ENCODE results near the gene HSPA1L.
"Not testable (repeated sequence)": the region's sequence is repeated elsewhere in the genome, so short reads cannot be mapped to it uniquely, and the experiment has no call there.

Gene HSPA1L

GRCh38 chr6:31815025-31815838, at the start of gene HSPA1L, which contains the start of gene HSPA1A:
HSPA1L (minus strand) TSS chr6:31815283; CDS start chr6:31811972, 3,311 bp downstream.
HSPA1A (plus strand) TSS chr6:31815543; CDS start chr6:31815757, 214 bp downstream.
- no peak for DNase-seq (ENCODE audit: low spot score)

DNA sequence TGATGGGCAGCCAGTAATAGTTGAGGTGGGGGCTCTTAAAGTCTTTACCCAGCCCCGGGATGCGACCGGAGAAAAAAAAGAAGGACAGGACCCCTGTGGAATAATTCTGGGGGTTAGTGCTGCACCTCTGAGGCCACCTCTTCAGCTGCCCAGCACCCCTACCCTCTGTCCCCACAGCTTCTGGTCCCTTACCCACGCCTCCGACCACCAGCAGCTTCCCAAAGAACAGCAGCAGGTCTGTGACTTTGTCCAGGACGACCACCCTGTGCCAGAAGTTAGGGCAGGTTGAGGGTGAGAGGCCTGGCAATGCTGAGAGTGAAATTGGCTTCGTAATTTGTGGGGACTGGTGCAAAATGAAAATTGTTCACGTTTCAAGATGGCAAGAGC, 49.7 kb upstream of the HSPA1L start:
- DNase-seq (ENCODE audit: low spot score), result no peak

GRCh38 chr6:31864123-31864562, 49.1 kb upstream of the HSPA1L start:
- DNase-seq (ENCODE audit: low spot score), result not testable (repeated sequence)

GRCh38 chr6:31862344-31863235, 47.5 kb upstream of the HSPA1L start, which contains the start of gene NEU1:
NEU1 (minus strand) TSS chr6:31862821; CDS start chr6:31862776, 45 bp downstream.
- peak; percentile 100 for DNase-seq (ENCODE audit: low spot score)

DNA sequence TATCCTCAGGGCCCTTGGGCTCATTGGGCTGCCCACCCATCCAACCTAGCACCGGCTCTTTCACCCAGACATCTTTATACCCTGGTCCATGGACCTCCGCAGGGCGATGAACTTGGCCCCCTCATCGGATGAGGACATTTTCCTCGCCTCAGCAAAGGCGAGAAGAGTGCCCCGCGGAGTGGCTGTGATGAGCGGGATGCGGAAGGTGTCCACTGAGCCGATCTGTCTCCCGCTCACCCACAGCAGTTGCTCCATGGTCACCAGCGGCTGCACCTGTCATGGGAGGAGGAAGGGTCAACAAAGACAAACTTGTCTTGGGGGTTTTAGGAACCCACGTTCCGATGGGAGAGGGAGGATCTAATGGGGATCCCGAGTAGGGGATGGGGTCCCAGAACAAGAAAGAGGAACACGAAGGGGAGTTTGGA, 46.8 kb upstream of the HSPA1L start:
- DNase-seq (ENCODE audit: low spot score), result no peak

GRCh38 chr6:31861150-31861549, 46.1 kb upstream of the HSPA1L start:
- no peak for DNase-seq (ENCODE audit: low spot score)

DNA sequence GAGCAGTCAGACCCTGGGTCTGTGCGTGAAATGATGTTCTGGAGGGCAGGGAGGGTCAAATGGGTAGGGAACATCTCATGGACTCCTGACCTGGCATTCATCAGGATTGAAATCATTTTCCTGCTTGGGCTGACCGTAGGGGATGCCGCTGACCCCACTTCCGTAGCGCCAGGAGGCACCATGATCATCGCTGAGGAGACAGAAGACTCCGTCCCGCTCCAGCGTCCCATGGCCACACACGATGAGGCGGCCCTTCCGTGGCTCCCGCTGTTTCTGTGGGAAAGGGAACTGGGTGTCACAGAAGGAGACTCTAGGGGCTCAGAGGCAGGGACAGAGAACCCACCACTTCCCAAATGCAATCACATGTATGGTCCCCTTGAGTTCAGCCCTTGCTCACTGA, 45.3 kb upstream of the HSPA1L start:
- no peak for DNase-seq (ENCODE audit: low spot score)

DNA sequence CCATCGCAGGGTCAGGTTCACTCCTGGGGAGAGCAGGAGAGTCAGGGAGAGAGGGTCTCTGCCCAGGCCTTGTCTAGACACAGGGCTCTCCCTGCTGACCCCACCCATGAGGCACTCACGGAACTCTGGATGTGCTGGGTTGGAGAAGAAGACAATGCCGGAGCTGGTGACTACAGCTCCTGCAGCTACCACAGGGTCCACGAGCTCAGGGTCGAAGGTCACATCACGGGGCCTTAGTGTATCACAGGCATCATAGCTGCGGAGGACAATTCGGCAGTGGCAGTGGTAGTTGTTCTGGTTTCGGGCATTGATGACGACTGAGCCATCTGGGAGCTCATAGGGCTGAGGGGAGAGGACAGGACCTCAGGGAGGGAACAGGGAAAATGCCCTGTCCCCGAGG, 44.8 kb upstream of the HSPA1L start:
- DNase-seq (ENCODE audit: low spot score), result no peak

GRCh38 chr6:31858707-31859106, 43.6 kb upstream of the HSPA1L start:
- no peak for DNase-seq (ENCODE audit: low spot score)

- DNase-seq (ENCODE audit: low spot score), result not testable (repeated sequence)
These were observed 42.7 kb upstream of the HSPA1L start for GRCh38 chr6:31857774-31858173.

- DNase-seq (ENCODE audit: low spot score), result not testable (repeated sequence)
These were observed 37.1 kb upstream of the HSPA1L start for GRCh38 chr6:31851980-31852718.

- DNase-seq (ENCODE audit: low spot score), result no peak
These were observed 36.4 kb upstream of the HSPA1L start for GRCh38 chr6:31851485-31851832.

GRCh38 chr6:31850765-31851484, 35.8 kb upstream of the HSPA1L start:
- no peak for DNase-seq (ENCODE audit: low spot score)

DNA sequence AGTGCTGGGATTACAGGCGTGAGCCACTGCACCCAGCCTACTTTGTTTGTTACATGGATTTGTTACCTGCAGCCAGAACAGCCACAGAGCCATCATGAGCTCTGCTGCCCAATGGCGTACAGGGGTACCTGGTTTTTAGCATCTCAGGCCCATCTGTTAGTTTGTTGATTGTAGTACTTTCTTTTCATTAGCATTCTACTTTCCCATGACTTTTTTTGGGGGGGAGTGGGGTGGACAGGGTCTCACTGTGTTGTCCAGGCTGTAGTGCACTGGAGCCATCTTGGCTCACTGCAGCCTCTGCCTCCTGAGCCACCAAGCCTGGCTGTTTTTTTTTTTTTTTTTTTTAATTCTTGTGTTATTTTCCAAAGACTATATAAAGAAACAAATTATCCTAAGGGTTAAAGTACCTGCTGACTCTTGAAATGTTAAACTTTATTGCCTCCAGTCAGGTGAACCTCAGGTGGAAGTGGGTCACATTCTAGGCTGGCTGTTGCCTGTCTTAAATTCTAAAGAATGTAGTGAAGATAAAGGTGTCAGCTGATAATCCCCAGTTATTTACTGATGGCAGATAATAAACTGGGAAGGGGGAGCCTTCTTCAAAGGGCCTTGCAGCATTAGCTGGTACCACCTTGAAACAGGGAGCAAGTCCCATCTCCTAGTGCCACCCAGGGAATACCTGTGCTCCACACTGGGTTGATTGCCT, 32.3 kb upstream of the HSPA1L start:
- no peak for DNase-seq (ENCODE audit: low spot score)

GRCh38 chr6:31844507-31844906, 29.4 kb upstream of the HSPA1L start:
- DNase-seq (ENCODE audit: low spot score), result no peak

- no peak for DNase-seq (ENCODE audit: low spot score)
These were observed 27.0 kb upstream of the HSPA1L start for GRCh38 chr6:31842053-31842452.

DNA sequence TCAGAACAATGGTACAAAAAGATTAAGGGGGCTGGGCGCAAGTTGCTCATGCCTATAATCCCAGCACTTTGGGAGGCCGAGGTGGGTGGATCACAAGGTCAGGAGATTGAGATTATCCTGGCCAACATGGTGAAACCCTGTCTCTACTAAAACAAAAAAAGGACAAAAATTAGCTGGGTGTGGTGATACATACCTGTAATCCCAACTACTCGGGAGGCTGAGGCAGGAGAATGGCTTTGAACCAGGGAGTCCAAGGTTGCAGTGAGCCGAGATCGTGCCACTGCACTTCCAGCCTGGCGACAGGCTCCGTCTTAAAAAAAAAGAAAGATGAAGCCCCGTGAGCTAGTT, 24.7 kb upstream of the HSPA1L start:
- DNase-seq (ENCODE audit: low spot score), result not testable (repeated sequence)

DNA sequence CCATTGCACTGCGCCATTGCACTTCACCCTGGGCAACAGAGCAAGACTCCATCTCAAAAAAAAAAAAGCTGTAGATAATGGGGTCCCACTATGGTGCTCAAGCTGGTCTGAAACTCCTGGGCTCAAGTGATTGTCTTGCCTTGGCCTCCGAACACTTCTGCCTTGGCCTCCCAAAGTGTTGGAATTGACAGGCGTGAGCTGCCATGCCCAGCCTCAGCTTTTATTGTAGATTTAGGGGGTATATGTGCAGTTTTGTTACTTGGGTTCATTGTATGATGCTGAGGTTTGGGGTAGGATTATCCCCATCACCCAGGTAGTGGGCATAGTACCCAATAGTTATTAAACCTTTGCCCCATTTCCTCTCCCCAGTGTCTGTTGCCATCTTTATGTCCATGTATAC, 23.9 kb upstream of the HSPA1L start:
- DNase-seq (ENCODE audit: low spot score), result no peak

GRCh38 chr6:31838114-31838553, 23.1 kb upstream of the HSPA1L start:
- DNase-seq (ENCODE audit: low spot score), result not testable (repeated sequence)

DNA sequence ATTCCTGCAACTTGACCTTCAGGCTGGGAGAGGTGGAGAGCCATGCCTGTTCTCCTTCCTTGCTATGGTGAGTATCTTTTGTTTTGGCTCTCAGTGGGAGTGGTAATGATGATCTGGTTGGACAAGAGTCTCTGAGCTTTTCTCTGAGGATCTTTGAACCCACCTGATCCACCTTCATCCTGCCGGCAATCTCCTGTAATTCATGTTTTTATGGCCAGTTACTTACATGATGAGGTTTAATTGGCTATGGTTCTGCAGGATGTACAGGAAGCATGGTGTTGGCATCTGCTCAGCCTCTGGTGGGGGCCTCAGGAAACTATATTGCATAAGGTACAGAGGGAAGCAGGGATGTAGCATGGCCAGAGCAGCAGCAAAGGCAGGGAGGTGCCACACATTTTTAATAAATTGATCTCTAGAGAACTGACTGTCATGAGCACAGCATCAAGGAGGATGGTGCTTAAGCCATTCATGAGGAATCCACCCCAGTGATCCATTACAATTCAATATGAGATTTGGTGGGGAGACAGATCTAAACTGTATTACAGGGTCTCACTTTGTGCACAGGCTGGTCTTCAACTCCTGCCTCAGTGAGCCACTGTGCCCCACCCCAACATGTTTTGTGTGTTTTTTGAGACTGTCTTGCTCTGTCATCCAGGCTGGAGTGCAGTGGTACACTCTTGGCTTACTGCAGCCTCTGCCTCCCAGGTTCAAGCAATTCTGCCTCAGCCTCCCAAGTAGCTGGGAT, 22.5 kb upstream of the HSPA1L start:
- no peak for DNase-seq (ENCODE audit: low spot score)
